Measurements from ENCODE around the gene RCL1. TPM values are rescaled to one million over a fixed set of nuclear protein-coding genes. Genes with fewer than 3 reads are reported as not detected.

The RCL1 gene
- total and polyA plus RNA-seq, 8 donors: 11.2 to 22.6 (median 18.2) TPM

DNA sequence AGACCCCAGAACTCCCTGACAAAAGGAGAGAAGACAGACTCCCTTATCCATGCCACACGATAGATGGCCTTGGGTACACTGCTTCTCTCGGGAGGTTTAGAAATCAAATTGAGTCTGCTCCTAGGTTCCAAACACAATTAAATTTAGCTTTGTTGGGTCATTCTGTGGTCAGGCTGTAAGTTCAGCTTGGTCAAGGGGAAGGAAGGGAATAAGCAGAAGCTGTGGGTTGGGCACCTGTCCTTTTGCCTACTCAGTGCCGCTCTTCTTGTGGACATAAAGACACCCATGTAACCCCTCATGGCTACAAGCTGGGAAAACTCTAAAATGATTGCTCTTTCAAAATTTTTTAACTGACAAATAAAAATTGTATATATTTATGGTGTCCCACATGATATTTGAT is 32.6 kb upstream of the RCL1 start:
- no peak for DNase-seq
- Histone ChIP-seq H3K4me3 (no peak overlapping the region), H3K27me3 (no peaks in the 10 kb centered on the region), H3K9me3 (no peaks in the 10 kb centered on the region), H3K36me3 (no peaks in the 10 kb centered on the region), H3K27ac (peak overlapping the region in 1 of 2 donors; percentile 64), H3K4me1 (peaks cover 4 to 53% of the 10 kb centered on the region in 2 donors)
- TF ChIP-seq, protein P1, sequence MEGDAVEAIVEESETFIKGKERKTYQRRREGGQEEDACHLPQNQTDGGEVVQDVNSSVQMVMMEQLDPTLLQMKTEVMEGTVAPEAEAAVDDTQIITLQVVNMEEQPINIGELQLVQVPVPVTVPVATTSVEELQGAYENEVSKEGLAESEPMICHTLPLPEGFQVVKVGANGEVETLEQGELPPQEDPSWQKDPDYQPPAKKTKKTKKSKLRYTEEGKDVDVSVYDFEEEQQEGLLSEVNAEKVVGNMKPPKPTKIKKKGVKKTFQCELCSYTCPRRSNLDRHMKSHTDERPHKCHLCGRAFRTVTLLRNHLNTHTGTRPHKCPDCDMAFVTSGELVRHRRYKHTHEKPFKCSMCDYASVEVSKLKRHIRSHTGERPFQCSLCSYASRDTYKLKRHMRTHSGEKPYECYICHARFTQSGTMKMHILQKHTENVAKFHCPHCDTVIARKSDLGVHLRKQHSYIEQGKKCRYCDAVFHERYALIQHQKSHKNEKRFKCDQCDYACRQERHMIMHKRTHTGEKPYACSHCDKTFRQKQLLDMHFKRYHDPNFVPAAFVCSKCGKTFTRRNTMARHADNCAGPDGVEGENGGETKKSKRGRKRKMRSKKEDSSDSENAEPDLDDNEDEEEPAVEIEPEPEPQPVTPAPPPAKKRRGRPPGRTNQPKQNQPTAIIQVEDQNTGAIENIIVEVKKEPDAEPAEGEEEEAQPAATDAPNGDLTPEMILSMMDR (IDR thresholded peaks at IDR 0.05): no peak
- ATAC-seq: peak; percentile 30
- intact Hi-C loops (cut with DNase I): loop anchor here in 1 of 2 donors (5.0 kb wide), 2 partner anchors 162 to 227 kb away; partner anchors contain the start of gene JAK2

DNA sequence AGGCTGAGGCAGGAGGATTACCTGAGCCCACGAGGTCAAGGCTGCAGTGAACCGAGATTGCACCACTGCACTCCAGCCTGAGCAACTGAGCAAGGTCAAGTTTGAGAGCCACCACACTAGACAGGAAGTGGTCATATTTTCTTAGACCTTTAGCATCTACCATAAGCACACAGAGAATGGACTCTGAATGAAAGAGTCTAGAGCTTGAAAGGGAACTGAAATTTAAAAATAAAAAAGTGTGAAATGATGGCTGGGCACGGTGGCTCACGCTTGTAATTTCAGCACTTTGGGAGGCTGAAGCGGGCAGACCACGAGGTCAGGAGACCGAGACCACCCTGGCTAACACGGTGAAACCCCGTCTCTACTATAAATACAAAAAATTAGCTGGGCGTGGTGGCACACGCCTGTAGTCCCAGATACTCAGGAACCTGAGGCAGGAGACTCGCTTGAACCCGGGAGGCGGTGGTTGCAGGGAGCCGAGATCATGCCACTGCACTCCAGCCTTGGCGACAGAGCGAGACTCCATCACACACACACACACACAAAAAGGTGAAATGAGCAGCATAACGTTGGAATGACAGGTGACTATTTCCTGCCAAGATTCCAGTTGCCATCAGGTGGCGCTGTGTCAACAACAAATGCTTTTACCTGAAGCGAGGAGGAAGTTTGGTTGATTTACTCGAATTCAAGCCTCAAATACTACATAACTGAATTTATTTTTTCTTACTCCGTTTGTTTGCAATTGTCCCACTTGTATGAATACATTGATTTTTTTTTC is 30.4 kb upstream of the RCL1 start:
- ATAC-seq (peak; percentile 82), DNase-seq (peak in 3 of 4 donors; percentile 59 to 80 (median 71))
- Histone ChIP-seq H3K4me3 (peak overlapping the region; percentile 18 to 23), H3K9me3 (no peaks in the 10 kb centered on the region), H3K27me3 (no peaks in the 10 kb centered on the region), H3K4me1 (peaks cover 4 to 53% of the 10 kb centered on the region in 2 donors), H3K27ac (peak overlapping the region; percentile 49 to 88), H3K36me3 (no peaks in the 10 kb centered on the region)
- intact Hi-C loops (cut with DNase I): loop anchor here in 1 of 2 donors (5.0 kb wide), 2 partner anchors 160 to 225 kb away; partner anchors contain the start of gene JAK2
- TF ChIP-seq, protein P1 (IDR thresholded peaks at IDR 0.05): peak; percentile 70 to 78

DNA sequence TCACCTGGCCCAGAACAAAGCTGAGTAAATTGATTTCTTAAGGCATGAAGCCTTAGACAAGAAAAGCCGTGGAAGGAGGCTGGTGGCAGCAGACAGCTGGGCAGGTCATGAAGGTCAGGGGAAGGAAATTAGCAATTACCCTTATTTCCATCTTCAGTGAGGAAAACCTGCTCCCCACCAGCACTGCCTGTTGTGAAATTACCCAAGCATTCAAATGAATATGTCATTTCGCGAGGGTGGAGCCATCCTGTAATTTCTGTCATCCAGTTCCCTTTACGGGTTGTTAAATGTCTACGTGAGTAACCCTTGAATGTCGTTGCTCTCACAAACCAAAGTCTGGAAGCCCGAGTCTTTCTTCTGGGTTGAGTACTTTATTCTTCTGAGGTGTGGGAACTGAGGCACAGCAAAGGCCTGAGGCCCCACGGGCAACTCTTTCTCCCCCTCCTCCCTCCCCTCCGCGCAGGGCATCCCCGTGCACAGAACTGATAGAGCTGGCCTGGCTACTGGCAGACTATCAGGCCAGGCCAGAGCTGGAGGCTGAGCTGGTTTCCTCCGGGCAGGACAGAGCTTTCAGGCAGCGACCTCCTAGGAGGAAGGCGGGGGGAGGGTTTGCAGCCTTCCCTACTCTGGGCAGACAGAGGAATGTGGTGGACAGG is 29.7 kb upstream of the RCL1 start:
- Histone ChIP-seq H3K27me3 (no peaks in the 10 kb centered on the region), H3K27ac (peak overlapping the region; percentile 49 to 88), H3K9me3 (no peaks in the 10 kb centered on the region), H3K4me3 (peak overlapping the region; percentile 18 to 23), H3K36me3 (no peaks in the 10 kb centered on the region), H3K4me1 (peaks cover 4 to 53% of the 10 kb centered on the region in 2 donors)
- TF ChIP-seq, protein P1 (IDR thresholded peaks at IDR 0.05): peak in 1 of 2 donors; percentile 11
- intact Hi-C loops (cut with DNase I): loop anchor here in 1 of 2 donors (5.0 kb wide), 2 partner anchors 159 to 224 kb away; partner anchors contain the start of gene JAK2
- DNase-seq (peak in 3 of 4 donors; percentile 32 to 82 (median 45)), ATAC-seq (peak; percentile 68)

DNA sequence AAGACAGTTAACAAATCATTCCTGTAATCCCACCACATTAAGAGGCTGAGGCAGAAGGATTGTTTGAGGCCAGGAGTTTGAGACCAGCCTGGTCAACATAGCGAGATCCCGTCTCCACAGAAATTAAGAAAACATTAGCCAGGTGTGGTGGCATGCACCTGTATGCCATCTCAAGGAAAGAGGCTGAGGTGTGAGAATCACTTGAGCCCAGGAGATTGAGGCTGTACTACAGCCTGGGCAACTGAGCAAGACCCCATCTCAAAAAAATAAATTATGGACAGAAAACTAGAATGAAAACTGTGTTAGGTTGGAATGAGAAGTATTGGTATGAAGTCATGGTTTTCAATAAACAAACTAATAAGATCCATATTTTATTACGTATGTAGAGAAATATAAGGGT is 28.7 kb upstream of the RCL1 start:
- DNase-seq: no peak
- Histone ChIP-seq H3K9me3 (no peaks in the 10 kb centered on the region), H3K4me1 (peaks cover 4 to 51% of the 10 kb centered on the region in 2 donors), H3K27ac (peak overlapping the region in 1 of 2 donors; percentile 88), H3K27me3 (no peaks in the 10 kb centered on the region), H3K4me3 (no peak overlapping the region), H3K36me3 (no peaks in the 10 kb centered on the region)
- TF ChIP-seq, protein P1 (IDR thresholded peaks at IDR 0.05): no peak
- intact Hi-C loops (cut with DNase I): loop anchor here in 1 of 2 donors (5.0 kb wide), 2 partner anchors 158 to 223 kb away; partner anchors contain the start of gene JAK2
- ATAC-seq: no peak

DNA sequence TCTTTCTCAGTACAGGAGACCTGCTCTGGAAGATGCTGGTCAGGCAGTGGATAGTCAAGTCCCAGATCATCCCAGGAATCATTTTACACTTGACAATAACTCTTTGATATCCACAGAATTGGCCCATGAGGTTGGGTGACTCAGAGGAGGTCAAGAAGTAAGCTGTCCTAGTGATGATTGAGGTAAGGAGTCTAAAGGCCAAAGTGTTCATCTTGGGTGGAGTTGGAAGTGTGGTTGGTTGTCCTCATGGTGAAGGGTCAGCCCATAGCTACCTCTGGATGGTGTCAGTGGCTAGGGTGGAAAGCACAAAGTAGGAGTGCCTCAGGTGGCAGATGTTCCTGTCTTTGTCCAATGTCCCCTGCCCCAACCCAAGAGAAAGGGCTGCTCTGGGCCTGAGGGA is 24.1 kb upstream of the RCL1 start:
- intact Hi-C loops (cut with DNase I): no loop called here
- DNase-seq: no peak
- no peak overlapping the region for H3K27ac ChIP-seq
- no peak overlapping the region for H3K4me3 ChIP-seq
- TF ChIP-seq, protein P1 (IDR thresholded peaks at IDR 0.05): no peak
- no peak for ATAC-seq
- H3K36me3 ChIP-seq: no peaks in the 10 kb centered on the region
- peaks cover 0 to 4% of the 10 kb centered on the region in 2 donors for H3K4me1 ChIP-seq
- no peaks in the 10 kb centered on the region for H3K9me3 ChIP-seq
- no peaks in the 10 kb centered on the region for H3K27me3 ChIP-seq
